Islet precursor cell (in vitro differentiated cells): Measurements from ENCODE around the gene IL1R2.

Experiments used
- DNase-seq: peaks from one replicate; pipeline ENCODE4 v3.0.0-alpha.2; 2018

Gene IL1R2

GRCh38 chr2:102024410-102024809, 32.6 kb downstream of the IL1R2 start:
- no peak for DNase-seq

- no peak for DNase-seq
Measured at GRCh38 chr2:102025016-102025501, 33.3 kb downstream of the IL1R2 start.

GRCh38 chr2:102025583-102026267, 34.0 kb downstream of the IL1R2 start:
- DNase-seq: no peak

- DNase-seq: no peak
Measured at GRCh38 chr2:102027036-102027980, 35.5 kb downstream of the IL1R2 start.

- no peak for DNase-seq
Measured at GRCh38 chr2:102028470-102028869, 36.7 kb downstream of the IL1R2 start.

GRCh38 chr2:102029405-102029804, 37.6 kb downstream of the IL1R2 start:
- DNase-seq: no peak

- DNase-seq: no peak
Measured at GRCh38 chr2:102029952-102030351, 38.2 kb downstream of the IL1R2 start.

GRCh38 chr2:102030502-102030854, 38.7 kb downstream of the IL1R2 start:
- no peak for DNase-seq

GRCh38 chr2:102030855-102031527, 39.2 kb downstream of the IL1R2 start:
- no peak for DNase-seq

GRCh38 chr2:102032368-102033030, 40.7 kb downstream of the IL1R2 start:
- no peak for DNase-seq

- peak; percentile 85 for DNase-seq
Measured at GRCh38 chr2:102033031-102033749, 41.4 kb downstream of the IL1R2 start.

- no peak for DNase-seq
Measured at GRCh38 chr2:102033750-102034682, 42.3 kb downstream of the IL1R2 start.

- no peak for DNase-seq
Measured at GRCh38 chr2:102034683-102035548, 43.2 kb downstream of the IL1R2 start.

- DNase-seq: no peak
Measured at GRCh38 chr2:102037681-102038080, 45.9 kb downstream of the IL1R2 start.

- no peak for DNase-seq
Measured at GRCh38 chr2:102040229-102040628, 48.5 kb downstream of the IL1R2 start.

- peak; percentile 86 for DNase-seq
Measured at GRCh38 chr2:102041351-102041750, 49.6 kb downstream of the IL1R2 start.

GRCh38 chr2:102042196-102043081, 50.7 kb downstream of the IL1R2 start:
- DNase-seq: no peak

- no peak for DNase-seq
Measured at GRCh38 chr2:102043560-102043959, 51.8 kb downstream of the IL1R2 start.
